GM12864 (cell line): ENCODE results near the gene STX2.
"Not testable (repeated sequence)": the region's sequence is repeated elsewhere in the genome, so short reads cannot be mapped to it uniquely, and the experiment has no call there.

ENCODE experiments used
- DNase-seq: peaks from one replicate; pipeline ENCODE4 v3.0.0-alpha.2; 2011; ENCODE audit warnings: low read depth
- H3K4me3 ChIP-seq: 2 replicates; pipeline ENCODE4 v1.5.1; 2011; ENCODE audit warnings: mild to moderate bottlenecking, low read depth, low read length, control low read depth
- TF ChIP-seq, protein P1 (sequence below): IDR thresholded peaks from 2 replicates; pipeline ENCODE4 v1.5.1; 2011; ENCODE audit warnings: low read depth, mild to moderate bottlenecking, moderate library complexity, low read length, control low read depth, inconsistent platforms; ENCODE audit errors: missing control alignments

STX2 gene

DNA sequence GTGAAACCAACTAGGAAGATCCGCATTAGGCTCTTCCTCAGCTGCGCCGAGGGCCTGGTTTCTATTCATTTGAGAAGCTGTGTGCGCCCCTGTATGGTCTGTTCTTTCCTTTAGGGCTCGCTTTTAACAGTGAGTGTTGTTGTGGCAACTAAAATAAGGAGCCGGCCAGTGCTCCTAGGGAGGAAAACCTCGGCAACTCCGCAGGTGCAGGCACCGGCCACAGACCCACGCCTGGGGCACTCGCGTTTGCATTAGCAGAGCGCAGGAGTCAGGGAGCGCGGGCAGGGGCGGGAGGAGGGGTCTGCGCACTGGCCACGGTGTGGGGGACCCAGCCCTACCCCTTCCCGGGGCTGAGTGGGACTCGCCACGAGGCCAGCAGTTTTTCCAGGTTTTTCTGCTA, 50.5 kb downstream of the STX2 start:
- DNase-seq = no peak
- TF ChIP-seq, protein P1, sequence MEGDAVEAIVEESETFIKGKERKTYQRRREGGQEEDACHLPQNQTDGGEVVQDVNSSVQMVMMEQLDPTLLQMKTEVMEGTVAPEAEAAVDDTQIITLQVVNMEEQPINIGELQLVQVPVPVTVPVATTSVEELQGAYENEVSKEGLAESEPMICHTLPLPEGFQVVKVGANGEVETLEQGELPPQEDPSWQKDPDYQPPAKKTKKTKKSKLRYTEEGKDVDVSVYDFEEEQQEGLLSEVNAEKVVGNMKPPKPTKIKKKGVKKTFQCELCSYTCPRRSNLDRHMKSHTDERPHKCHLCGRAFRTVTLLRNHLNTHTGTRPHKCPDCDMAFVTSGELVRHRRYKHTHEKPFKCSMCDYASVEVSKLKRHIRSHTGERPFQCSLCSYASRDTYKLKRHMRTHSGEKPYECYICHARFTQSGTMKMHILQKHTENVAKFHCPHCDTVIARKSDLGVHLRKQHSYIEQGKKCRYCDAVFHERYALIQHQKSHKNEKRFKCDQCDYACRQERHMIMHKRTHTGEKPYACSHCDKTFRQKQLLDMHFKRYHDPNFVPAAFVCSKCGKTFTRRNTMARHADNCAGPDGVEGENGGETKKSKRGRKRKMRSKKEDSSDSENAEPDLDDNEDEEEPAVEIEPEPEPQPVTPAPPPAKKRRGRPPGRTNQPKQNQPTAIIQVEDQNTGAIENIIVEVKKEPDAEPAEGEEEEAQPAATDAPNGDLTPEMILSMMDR = no peak
- no peak overlapping the region for H3K4me3 ChIP-seq

DNA sequence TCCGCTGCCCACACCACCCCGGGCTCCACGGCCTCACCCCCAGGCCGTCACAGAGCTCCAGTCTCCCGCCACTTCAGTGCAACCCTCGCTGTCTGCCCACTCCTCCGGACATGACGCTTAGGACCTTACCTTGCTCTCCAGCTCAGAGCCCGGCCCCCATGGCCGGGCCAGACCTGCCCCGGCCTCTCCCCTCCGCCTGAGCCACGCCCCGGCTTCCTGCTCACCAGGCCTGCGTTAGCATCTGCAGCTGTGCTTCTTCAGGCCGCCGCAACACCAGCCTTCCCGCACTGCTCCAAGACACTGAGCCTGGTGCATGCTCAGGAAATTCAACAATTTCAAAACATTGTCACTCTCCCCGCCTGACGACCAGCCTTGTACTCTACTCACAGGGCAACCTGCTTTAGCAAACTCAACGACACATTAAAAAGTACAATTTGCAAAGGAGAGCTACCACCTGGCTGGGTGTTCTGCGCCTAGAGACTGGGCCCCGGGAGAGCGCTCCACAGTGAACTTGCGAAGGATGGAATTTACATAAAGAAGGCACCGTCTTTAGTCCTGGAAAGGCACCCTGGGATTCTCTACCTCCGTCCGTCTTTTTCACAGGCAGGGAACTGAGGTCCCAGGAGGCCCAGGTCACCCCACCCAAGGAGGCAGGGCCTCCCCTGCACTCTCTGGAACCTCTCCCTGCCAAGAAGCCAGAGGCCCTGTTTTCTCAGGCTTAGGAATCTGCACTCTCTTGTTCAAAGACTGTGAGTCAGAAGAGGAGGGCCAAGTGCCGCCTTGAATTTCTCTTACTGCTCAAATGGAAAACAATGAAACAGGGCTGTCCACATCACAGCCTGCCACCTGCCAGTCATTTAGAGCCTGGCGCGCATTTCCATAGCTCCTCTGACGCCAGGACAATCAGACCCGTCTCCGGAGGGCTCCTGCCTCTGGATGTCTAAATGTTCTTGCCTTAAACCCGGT, 51.3 kb downstream of the STX2 start:
- H3K4me3 ChIP-seq = no peak overlapping the region
- DNase-seq = no peak
- TF ChIP-seq, protein P1 = no peak

DNA sequence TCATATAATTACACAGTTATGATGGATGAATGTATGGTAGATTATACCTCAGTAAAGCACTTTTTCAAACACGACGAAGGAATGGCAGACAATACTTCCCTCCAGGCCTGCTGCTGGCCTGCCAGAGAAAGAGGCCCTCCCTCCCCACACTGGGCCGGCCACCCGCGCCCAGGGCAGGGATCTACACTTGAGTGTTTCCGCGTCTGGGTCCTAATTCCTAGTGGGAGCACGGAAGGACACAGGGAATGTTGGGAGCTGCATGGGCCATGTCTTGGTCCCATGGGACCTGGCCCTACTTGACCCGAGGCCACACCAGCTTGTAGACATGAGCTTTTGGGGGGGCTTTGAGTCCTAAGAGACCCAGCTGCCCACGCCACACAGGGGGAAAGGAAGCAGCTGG, 52.0 kb downstream of the STX2 start:
- no peak overlapping the region for H3K4me3 ChIP-seq
- DNase-seq = no peak
- TF ChIP-seq, protein P1 = no peak

DNA sequence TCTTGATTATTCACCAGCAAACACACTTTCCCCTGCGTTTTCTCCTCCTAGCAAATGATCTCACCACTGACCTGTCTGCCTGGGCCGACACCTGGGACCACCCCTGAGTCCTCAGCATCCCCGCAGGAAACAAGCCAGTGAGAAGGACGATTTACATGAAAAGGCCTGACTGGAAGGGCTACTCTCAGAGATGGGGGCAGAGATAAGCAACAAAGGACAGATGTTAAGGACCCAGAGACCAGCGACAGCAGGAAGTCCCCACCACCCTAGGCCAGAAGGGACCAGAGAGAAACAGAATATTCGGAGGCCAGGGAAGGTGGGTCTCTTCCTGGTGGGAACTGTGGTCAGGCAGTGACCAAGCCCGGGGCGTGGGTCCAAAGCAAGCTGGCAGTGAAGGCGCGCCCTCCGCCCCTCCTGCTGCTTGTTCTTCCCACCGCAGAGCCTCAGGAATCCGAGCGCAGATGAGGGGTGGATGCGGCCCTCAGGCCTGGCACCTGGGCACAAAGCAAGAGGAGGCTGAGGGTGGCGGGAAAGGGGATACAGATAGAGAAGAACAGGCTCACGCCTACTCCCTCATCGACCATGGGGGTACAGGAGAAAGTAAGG, 55.8 kb downstream of the STX2 start:
- no peak for DNase-seq
- H3K4me3 ChIP-seq = no peak overlapping the region
- TF ChIP-seq, protein P1 = no peak

DNA sequence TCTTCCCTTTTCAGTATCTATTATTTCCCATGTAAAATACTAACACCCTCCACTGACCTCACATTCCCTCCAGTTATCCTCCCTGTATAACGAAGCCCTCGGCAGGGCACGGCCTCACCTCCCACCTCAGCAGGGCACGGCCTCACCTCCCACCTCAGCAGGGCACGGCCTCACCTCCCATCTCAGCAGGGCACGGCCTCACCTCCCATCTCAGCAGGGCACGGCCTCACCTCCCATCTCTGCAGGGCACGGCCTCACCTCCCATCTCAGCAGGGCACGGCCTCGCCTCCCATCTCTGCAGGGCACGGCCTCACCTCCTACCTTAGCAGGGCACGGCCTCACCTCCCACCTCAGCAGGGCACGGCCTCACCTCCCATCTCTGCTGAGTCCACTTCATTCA, 56.8 kb downstream of the STX2 start:
- H3K4me3 ChIP-seq, DNase-seq: not testable (repeated sequence)

DNA sequence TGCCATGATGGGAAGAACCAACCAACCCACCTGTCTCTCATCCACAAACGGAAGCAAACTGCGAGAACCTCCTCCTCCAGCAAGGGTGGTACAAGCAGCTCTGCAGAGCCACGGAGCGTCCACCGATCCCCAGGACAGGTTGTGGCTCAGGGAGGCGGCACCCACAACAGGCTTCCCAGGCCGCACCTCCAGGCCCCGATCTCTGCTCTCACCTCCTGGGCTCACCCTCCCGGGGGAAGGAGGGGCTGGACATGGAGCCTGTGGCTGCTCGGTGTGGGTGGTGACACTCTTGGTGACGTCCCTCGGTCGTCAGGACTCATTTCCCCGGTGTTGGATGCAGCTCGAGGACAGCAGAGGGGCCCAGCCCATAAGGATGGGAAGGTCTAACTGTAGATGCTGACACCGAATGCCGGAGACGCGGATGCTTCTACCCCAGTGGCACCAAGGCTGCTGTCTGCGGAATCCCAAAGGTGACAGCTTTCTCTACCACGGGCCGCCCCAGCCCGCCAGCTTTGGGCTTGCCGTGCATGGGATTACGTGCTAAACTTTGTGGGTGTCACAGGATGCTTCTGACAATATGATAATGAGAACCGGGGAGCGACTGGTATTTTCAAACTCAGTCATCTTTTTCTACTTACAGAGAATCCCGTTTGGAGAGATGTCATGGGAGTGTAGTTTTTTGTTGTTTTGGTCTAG, 58.0 kb downstream of the STX2 start:
- DNase-seq = no peak
- TF ChIP-seq, protein P1 = no peak
- H3K4me3 ChIP-seq = no peak overlapping the region

DNA sequence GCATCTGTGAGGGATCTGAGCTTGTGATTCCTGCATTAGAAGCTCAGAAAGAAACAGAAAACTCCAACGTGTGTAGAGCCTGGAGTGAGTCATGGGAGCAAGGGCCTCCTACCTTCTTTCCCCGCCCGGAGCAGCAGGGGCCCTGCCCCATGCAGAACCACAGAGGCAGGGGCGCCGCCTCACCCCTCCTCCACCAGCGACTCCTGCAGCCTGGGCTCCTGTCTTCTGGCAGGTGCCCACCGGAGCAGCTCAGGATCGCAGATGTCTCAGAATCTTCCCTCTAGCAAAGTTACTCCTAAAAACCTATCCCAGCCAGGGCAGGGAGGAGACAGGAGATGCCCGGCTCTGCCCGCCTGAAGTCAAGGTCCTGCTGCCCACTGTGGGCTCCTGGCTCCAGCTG, 58.7 kb downstream of the STX2 start:
- no peak overlapping the region for H3K4me3 ChIP-seq
- no peak for DNase-seq
- TF ChIP-seq, protein P1 = no peak
